ENCODE measurements around the gene NSG1. TPM values are rescaled to one million over a fixed set of nuclear protein-coding genes. Genes with fewer than 3 reads are reported as not detected.

Gene NSG1
- total and polyA plus RNA-seq, 7 donors = 1.4 to 9.6 (median 3.8) TPM

- Histone ChIP-seq H3K36me3 (peaks cover 5 to 57% (median 20%) of the 10 kb centered on the region in 4 donors), H3K27me3 (no peaks in the 10 kb centered on the region), H3K9me3 (no peaks in the 10 kb centered on the region), H3K4me3 (no peak overlapping the region), H3K4me1 (no peaks in the 10 kb centered on the region), H3K27ac (no peak overlapping the region)
- TF ChIP-seq CTCF (IDR thresholded peaks at IDR 0.05) = no peak
- TF ChIP-seq EP300 (IDR thresholded peaks at IDR 0.05) = no peak
- TF ChIP-seq POLR2A (IDR thresholded peaks at IDR 0.05) = no peak
- no peak for TF ChIP-seq POLR2AphosphoS5 (IDR thresholded peaks at IDR 0.05)
- 92 to 94% methylated on average over 7 of the region's 7 CpGs for WGBS, 2 donors
- intact Hi-C loops (cut with DNase I) = no loop called here
- peak; percentile 47 for DNase-seq
Measured at GRCh38 chr4:4425696-4426095, 38.8 kb downstream of the NSG1 start.

GRCh38 chr4:4426511-4427120 is 39.7 kb downstream of the NSG1 start:
- 88 to 94% methylated on average over 11 of the region's 11 CpGs for WGBS, 2 donors
- Histone ChIP-seq H3K4me1 (no peaks in the 10 kb centered on the region), H3K36me3 (peaks cover 0 to 56% (median 14%) of the 10 kb centered on the region in 4 donors), H3K27ac (no peak overlapping the region), H3K4me3 (no peak overlapping the region), H3K9me3 (no peaks in the 10 kb centered on the region), H3K27me3 (no peaks in the 10 kb centered on the region)
- intact Hi-C loops (cut with DNase I) = no loop called here
- DNase-seq = peak; percentile 30
- TF ChIP-seq POLR2AphosphoS5 (IDR thresholded peaks at IDR 0.05) (no peak), POLR2A (IDR thresholded peaks at IDR 0.05) (no peak), EP300 (IDR thresholded peaks at IDR 0.05) (no peak), CTCF (IDR thresholded peaks at IDR 0.05) (no peak)

GRCh38 chr4:4427121-4427870 is 40.4 kb downstream of the NSG1 start:
- peak; percentile 51 for DNase-seq
- Histone ChIP-seq H3K4me1 (no peaks in the 10 kb centered on the region), H3K27me3 (no peaks in the 10 kb centered on the region), H3K4me3 (no peak overlapping the region), H3K27ac (no peak overlapping the region), H3K36me3 (peaks cover 0 to 56% (median 10%) of the 10 kb centered on the region in 4 donors), H3K9me3 (no peaks in the 10 kb centered on the region)
- no peak for TF ChIP-seq EP300 (IDR thresholded peaks at IDR 0.05)
- WGBS, 2 donors = 91 to 94% methylated on average over 12 of the region's 12 CpGs
- intact Hi-C loops (cut with DNase I) = no loop called here

- Histone ChIP-seq H3K4me1 (no peaks in the 10 kb centered on the region), H3K4me3 (no peak overlapping the region), H3K27me3 (no peaks in the 10 kb centered on the region), H3K9me3 (no peaks in the 10 kb centered on the region), H3K27ac (no peak overlapping the region), H3K36me3 (peaks cover 0 to 58% (median 12%) of the 10 kb centered on the region in 4 donors)
- TF ChIP-seq POLR2A (IDR thresholded peaks at IDR 0.05) (no peak), CTCF (IDR thresholded peaks at IDR 0.05) (no peak), EP300 (IDR thresholded peaks at IDR 0.05) (no peak), POLR2AphosphoS5 (IDR thresholded peaks at IDR 0.05) (no peak)
- intact Hi-C loops (cut with DNase I) = no loop called here
- no peak for DNase-seq
- 83 to 93% methylated on average over 5 of the region's 5 CpGs for WGBS, 2 donors
Measured at GRCh38 chr4:4427886-4428285, 41.0 kb downstream of the NSG1 start.

- TF ChIP-seq POLR2AphosphoS5 (IDR thresholded peaks at IDR 0.05) (no peak), POLR2A (IDR thresholded peaks at IDR 0.05) (no peak), EP300 (IDR thresholded peaks at IDR 0.05) (no peak), CTCF (IDR thresholded peaks at IDR 0.05) (no peak)
- WGBS, 2 donors = 96% methylated on average over 10 of the region's 10 CpGs
- H3K9me3 ChIP-seq = no peaks in the 10 kb centered on the region
Measured at GRCh38 chr4:4428966-4429875, 42.3 kb downstream of the NSG1 start.

More at GRCh38 chr4:4428966-4429875, 42.3 kb downstream of the NSG1 start:
- no peak for DNase-seq
- Histone ChIP-seq H3K4me1 (no peaks in the 10 kb centered on the region), H3K36me3 (peaks cover 0 to 58% (median 15%) of the 10 kb centered on the region in 4 donors), H3K4me3 (no peak overlapping the region), H3K27me3 (no peaks in the 10 kb centered on the region), H3K27ac (no peak overlapping the region)
- intact Hi-C loops (cut with DNase I) = no loop called here

Data from sigmoid colon (tissue), 7 donors.